ENCODE measurements around the gene PRSS57. TPM values are rescaled to one million over a fixed set of nuclear protein-coding genes. Genes with fewer than 3 reads are reported as not detected.
"Not testable (repeated sequence)": the region's sequence is repeated elsewhere in the genome, so short reads cannot be mapped to it uniquely, and the experiment has no call there.

PRSS57 gene
- not detected in 2 replicates for total RNA-seq

GRCh38 chr19:695352-695949 is at the start of gene PRSS57:
TSS of gene PRSS57 (minus strand) at chr19:695452. CDS start at chr19:695430, 22 bp downstream.
- DNase-seq (ENCODE audit: low read depth): no peak

DNA sequence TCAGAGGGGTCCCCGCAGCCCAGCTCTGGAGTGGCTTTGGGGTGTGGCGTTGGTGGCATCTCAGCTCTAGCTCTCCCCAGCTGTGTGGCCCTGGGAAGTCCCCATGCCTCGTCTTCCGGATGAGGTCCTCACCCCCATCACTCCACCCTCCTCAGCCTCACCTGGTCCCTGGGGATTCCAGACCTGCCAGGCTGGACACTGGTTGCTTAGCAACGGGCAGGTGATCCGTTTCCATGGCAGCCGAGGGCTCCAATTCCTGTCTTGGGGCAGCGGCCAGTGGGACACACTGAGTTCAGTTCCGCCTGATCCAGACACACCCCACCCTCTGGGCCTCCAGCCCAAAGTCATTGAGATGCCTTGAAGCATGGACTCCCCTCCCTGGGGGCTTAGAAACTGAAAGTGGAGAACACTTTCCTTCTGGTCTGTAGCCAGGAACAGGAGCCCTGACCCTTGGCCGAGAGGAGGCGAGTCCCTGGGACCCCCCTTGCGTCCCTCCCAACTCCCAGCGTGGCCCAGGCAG is 48.0 kb upstream of the PRSS57 start:
- no peak for DNase-seq (ENCODE audit: low read depth)

- DNase-seq (ENCODE audit: low read depth): no peak
Measured at GRCh38 chr19:742540-743075, 47.4 kb upstream of the PRSS57 start.

GRCh38 chr19:741506-742131 is 46.4 kb upstream of the PRSS57 start:
- no peak for DNase-seq (ENCODE audit: low read depth)

- DNase-seq (ENCODE audit: low read depth): not testable (repeated sequence)
Measured at GRCh38 chr19:740816-741505, 45.7 kb upstream of the PRSS57 start.

DNA sequence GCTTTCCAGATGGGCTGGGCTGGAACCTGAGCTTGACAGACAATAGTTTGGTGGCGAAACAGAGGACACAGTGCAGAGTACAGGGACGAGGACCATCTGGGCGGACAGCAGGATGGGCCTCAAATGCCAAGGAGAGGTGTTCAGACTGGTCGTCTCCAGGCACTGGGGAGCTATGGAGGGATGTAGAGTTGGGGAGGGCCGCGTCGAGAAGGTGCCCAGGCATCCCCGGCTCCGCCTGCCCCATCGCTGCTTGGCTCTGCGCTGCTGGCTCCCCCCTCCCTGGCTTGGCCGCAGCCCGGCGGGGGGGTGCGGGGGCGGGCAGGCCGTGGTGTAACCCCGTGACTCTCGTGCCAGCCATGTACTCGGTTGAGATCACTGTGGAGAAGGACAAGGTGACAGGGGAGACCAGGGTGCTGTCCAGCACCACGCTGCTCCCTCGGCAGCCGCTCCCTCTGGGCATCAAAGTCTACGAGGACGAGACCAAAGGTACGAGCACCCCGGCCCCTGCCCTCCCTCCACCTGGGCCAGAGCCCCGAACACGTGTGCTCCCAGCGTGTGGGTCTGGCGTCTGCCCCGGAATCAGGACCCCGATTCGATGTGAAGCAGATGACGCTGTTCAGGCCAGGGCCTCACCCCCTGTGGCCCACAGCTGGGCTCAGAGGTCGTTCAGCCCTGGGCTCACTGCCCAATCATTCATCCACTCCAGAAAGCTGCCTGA is 44.9 kb upstream of the PRSS57 start:
- DNase-seq (ENCODE audit: low read depth): no peak

DNA sequence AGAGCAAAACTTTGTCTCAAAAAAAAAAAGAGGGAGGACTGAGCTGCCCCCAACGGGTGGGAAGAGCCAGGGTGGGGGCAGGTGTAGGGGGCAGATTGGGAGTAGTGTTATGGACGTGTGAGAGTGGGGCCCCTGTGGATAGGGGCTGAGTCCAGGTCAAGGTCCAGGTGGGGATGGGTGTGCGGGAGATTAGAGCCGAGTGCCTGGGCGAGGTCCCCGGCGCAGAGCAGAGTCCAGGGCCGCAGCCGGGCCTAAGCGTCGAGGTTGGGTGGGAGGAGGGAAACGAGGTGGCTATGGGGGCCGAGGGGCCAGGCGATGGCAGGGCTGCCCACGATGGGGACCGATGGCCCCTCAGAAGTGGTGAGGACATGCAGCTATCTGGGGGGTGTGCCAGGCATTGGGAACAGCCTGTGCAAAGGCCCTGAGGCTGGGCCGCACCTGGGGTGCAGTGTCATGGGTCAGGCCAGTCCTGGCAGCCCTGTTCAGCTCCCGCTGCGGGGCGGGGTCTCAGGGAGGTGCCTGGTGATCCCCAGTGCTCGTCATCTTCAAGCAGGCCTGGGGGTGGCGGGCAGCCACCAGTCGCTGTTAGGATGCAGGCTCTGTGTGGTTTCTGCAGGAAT is 43.4 kb upstream of the PRSS57 start:
- DNase-seq (ENCODE audit: low read depth): no peak

DNA sequence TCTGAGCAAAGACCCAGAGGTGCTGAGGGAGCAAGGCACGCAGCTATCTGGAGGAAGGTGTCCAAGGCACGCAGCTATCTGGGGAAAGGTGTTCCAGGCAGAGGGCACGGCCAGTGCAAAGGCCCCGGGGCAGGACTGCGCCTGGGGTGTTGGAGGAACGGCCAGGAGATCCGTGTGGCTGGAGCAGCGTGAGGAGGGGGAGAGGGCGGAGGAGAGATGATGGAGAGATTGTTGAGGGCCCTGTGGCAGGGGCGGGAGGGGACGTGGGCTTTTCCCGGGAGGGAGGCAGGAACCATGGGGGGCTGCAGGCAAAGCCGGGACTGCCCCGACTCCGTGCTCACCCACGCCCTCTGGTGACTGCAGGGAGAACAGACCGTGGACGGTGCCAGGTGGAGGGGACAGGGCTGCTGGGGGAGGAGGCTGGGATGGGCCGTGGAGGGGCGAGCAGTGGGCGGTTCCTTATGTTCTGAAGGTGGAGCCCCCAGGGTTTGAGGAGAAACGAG is 42.4 kb upstream of the PRSS57 start:
- DNase-seq (ENCODE audit: low read depth): no peak

DNA sequence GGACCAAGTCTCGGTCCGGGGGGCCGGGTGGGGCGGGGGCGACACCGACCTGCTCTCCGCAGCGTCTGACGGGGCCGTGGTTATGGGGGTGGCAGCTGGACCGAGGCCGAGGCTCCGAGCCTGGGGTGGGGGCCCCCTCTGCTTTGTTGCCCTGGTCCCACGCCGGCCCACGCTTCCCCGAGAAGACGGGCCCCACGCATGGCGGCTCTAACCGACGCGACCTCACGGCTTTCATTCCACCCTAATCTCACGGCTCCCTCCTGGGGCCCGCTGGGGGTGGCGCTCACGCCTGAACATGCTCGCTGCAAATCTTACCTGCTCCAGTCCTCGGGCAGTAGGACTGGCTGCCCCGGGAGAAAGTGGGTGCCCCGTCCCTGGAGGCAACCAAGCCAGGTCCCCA is 40.9 kb upstream of the PRSS57 start:
- DNase-seq (ENCODE audit: low read depth): no peak

DNA sequence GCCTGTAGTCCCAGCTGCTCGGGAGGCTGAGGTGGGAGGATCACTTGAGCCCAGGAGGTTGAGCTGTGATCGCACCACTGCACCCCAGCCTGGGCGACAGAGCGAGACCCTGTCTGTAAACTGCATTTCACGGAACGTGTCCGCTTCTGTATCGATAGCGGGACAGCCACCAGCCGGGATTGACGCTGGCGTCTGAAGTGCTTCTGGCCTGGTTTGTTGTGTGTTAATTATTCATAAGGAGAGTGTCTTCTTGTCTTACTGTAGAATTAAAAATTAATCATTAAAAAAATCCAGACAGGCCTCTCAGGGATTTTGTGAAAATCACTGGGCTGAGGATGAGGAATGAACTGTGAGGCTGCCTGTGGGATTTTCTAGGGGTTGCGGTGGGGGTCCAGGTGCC is 39.5 kb upstream of the PRSS57 start:
- DNase-seq (ENCODE audit: low read depth): peak; percentile 46

DNA sequence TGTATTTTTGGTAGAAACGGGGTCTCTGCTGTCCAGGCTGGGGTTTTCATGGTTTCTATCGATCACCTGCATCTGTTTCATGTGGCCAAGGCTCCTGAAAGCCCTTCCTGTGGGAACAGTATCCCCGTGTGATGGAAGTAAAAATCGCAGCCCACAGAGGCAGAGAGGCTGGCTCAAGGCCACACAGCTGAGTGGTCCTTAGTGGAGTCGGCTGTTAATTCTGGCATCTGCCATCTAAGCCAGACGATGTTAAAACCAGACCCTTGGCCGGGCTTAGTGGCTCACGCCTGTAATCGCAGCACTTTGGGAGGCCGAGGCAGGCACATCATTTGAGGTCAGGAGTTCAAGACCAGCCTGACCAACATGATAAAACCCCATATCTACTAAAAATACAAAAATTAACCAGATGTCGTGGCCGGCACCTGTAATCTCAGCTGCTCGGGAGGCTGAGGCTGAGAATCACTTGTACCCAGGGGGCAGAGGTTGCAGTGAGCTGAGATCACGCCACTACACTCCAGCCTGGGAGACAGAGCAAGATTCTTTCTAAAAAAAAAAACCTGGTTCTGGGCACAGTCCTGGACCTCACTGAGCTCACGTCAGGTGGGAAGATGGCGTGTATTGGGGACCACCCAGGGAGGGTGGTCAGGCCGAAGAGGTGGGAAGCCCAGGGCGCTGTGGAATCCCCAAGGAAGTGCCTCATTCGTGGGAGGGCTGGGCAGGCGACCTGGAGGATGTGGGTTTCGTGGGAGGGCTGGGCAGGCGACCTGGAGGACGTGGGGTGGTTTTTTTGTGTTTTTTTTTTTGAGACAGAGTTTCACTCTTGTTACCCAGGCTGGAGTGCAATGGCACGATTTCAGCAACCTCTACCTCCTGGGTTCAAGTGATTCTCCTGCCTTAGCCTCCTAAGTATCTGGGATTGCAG is 37.2 kb upstream of the PRSS57 start:
- no peak for DNase-seq (ENCODE audit: low read depth)

GRCh38 chr19:731000-731399 is 35.7 kb upstream of the PRSS57 start:
- no peak for DNase-seq (ENCODE audit: low read depth)

GRCh38 chr19:729965-730668 is 34.9 kb upstream of the PRSS57 start:
- no peak for DNase-seq (ENCODE audit: low read depth)

GRCh38 chr19:729564-729963 is 34.3 kb upstream of the PRSS57 start:
- not testable (repeated sequence) for DNase-seq (ENCODE audit: low read depth)

DNA sequence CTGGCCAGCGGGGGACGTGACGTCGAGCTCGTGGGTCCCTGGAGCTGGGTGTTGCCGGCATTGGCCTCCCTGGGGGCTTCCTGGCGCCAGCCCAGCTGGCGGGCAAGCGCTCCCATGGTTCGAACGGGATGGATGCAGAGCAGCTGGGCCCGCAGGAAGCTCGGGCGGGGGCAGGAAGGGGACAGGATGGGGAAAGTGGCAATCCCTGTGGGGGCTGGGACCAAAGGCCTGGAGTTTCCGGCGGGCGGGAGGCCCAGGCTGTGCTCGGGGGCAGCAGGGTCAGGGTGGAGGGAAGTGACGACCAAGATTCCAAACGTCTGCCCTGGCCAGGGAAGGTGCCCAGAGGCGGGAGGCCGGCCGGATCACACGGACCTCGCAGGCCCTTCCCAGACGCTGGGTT is 32.8 kb upstream of the PRSS57 start:
- DNase-seq (ENCODE audit: low read depth): no peak

GRCh38 chr19:726993-727956 is 32.0 kb upstream of the PRSS57 start:
- DNase-seq (ENCODE audit: low read depth): no peak

DNA sequence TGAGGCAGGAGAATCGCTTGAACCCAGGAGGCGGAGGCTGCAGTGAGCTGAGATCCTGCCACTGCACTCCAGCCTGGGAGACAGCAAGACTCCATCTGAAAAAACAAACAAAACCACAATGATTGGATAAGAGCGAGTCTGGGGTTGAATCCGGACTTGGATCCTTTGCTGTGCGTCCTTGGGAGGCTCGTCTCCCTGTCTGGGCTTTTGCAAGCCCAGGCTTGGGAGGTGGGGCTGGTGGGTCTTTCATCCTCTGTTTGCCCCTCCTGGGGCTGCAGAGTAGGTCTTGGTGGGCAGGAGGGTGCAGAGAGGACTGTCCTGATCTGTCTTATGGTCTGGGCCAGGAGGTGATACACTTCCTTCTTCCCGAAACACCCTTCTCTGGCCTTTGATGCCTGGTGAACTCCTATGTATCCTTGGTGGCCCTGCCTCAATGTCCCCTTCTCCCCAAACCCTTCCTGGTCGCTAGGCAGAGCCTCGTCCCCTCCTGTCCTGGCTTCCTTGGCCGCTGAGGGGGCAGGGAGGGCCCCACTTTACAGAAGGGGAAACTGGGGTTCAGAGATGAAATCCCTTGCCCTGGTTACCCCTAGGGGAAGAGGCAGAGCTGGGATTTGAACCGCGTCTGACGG is 30.3 kb upstream of the PRSS57 start:
- DNase-seq (ENCODE audit: low read depth): no peak

DNA sequence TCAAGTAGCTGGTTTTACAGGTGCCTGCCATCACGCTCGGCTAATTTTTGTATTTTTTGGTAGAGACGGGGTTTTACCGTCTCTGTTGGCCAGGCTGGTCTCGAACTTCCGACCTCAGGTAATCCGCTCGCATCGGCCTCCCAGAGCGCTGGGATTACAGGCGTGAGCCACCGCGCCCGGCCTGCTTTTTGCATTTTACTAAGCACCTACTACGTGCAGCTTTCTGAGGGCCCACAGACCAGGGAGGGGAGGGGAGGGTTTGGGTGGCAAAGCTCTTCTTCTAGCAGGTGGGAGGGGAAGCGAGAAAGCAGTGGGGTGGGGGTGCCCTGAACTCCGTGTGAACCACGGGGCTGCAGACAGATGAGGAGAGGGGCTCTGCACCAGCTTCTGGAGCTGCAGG is 28.5 kb upstream of the PRSS57 start:
- DNase-seq (ENCODE audit: low read depth): no peak

Measured in renal cortical epithelial cell (primary cell).